Activated CD4-positive, alpha-beta memory T cell treated with anti-CD3 and anti-CD28 coated beads for 36 hours (primary cell): ENCODE measurements around the gene PM20D1. TPM values are rescaled to one million over a fixed set of nuclear protein-coding genes. Genes with fewer than 3 reads are reported as not detected.

Experiments
- CTCF ChIA-PET: fragments of 350-600 bp; sonication (Branson Sonifier 250); formaldehyde crosslinking; loops from one replicate; lab custom pipeline; 2021; ENCODE audit warnings: antibody characterized with exemption, inconsistent platforms; lab: Charles Lee
- POLR2A ChIA-PET: fragments of 350-600 bp; sonication (Branson Sonifier 250); formaldehyde crosslinking; loops from one replicate; lab custom pipeline; 2021; ENCODE audit warnings: antibody characterized with exemption; lab: Charles Lee
- DNase-seq: peaks from one replicate; pipeline ENCODE4 v3.0.0-alpha.2; 2020
- H3K27ac Mint-ChIP-seq: one replicate; pipeline ENCODE4 v1.8.0; 2021; ENCODE audit warnings: mixed read lengths
- H3K27me3 Mint-ChIP-seq: one replicate; pipeline ENCODE4 v1.8.0; 2021; ENCODE audit warnings: mixed read lengths
- H3K36me3 Mint-ChIP-seq: one replicate; pipeline ENCODE4 v1.8.0; 2021; ENCODE audit warnings: mixed read lengths
- H3K4me1 Mint-ChIP-seq: one replicate; pipeline ENCODE4 v1.8.0; 2021; ENCODE audit warnings: low read depth, mixed read lengths
- H3K4me3 Mint-ChIP-seq: one replicate; pipeline ENCODE4 v1.8.0; 2021; ENCODE audit warnings: mild to moderate bottlenecking, mixed read lengths
- H3K9me3 Mint-ChIP-seq: one replicate; pipeline ENCODE4 v1.8.0; 2021; ENCODE audit warnings: mixed read lengths
- intact Hi-C: fragments of 100-400 bp; cut with micrococcal nuclease; formaldehyde crosslinking; loops from one replicate; pipeline ENCODE4 v1.15.1; 2023
- total RNA-seq, 2 experiments: library from RNA; stranded (reverse); gene quantifications; one replicate each; pipeline ENCODE4 v1.2.3, GENCODE V29; 2021

The PM20D1 gene
- total RNA-seq, 2 experiments from 2014 or later, result 0.29 to 0.55 TPM

DNA sequence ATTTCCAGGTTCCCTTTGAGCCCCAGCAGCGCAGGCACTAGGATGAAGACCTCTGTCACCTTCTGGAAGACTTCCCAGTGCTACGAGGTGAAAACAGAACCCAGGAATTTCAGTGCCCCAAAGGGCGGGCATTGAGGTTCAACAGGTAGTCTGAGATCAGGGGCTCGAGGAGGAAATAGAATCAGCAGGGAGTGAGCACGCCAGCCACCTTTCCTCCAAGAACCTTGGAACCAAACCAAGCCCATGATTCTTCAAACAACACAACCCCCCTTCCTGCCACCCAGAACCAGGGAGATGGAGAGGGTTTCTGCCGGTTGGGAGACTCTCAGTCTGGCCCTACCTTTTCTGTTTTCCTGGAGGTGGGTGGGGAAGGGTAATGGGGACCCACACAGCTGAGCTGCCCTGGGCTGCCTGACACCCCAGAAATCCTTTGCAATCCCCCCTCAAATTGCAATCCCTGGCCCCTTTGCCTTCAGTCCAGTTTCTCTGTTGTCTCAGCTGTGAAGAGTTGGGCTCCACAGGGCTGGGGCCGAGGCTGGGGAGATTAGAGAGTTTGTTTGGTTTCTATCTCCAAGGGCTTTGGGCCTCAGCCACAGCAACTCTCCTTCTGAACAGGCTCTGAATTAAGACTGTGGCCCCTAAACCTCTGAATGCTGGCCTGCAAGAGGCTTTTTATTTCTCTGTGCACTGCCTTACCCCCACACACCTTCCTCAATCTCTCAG, 48.8 kb downstream of the PM20D1 start:
- Mint-ChIP-seq H3K9me3 (no peaks in the 10 kb centered on the region), H3K4me3 (no peak overlapping the region), H3K27me3 (no peaks in the 10 kb centered on the region), H3K27ac (no peak overlapping the region), H3K4me1 (peaks cover 21% of the 10 kb centered on the region), H3K36me3 (peaks cover 9% of the 10 kb centered on the region)
- intact Hi-C loops, result no loop called here
- ChIA-PET CTCF (interaction anchor here (0.5 to 0.9 kb wide), 2 partner anchors 10 to 142 kb away, joined by 3 read pairs; no protein-coding TSS in a partner anchor), POLR2A (no interaction called here)
- no peak for DNase-seq

DNA sequence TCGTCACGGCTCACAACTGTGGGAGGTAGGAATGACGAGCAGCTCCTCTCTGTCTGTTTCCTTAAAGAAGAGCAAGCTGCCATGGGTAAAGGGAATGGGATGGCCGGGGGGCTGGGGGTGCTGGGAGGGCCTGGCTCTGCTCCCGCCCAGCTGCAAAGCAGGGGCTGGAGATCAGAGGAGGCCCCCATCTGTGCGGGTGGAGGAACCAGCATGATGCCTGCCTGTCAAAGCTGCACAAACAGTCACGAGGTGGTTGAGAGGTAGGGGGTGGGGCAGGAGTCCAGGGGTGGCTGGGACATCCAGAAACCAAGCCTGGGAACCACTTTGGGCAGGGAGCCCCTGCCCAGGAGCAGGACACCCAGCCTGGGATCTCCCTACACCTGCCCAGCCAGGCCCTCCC, 49.5 kb downstream of the PM20D1 start:
- Mint-ChIP-seq H3K27me3 (no peaks in the 10 kb centered on the region), H3K27ac (no peak overlapping the region), H3K4me3 (no peak overlapping the region), H3K36me3 (peaks cover 9% of the 10 kb centered on the region), H3K9me3 (no peaks in the 10 kb centered on the region), H3K4me1 (peaks cover 14% of the 10 kb centered on the region)
- ChIA-PET CTCF (interaction anchor here (0.9 to 2.5 kb wide), 4 partner anchors 18 to 177 kb away, joined by 3 to 9 read pairs (median 4); no protein-coding TSS in a partner anchor), POLR2A (no interaction called here)
- DNase-seq, result no peak
- intact Hi-C loops, result no loop called here

DNA sequence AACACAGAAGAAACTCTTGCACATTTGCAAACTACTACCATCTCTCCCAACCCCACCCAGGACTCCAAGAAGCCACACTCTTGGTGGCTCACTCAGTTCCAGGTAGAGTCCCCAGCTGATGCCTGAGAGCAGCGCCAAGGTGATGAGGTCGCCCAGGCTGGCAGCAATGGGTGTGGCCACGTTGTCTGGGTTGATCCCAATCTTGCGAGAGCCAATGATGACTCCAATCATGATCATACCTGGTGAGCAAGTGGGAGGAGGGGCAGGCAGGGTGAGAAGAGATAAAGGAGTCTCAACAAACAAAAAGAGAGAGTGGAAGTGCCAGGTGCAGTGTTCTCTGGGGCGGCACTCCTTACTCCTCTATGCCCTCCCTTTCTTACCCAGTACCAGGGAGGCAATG, 51.4 kb downstream of the PM20D1 start:
- H3K4me3 Mint-ChIP-seq, result no peak overlapping the region
- no peak for DNase-seq
- H3K27ac Mint-ChIP-seq, result no peak overlapping the region
- H3K27me3 Mint-ChIP-seq, result no peaks in the 10 kb centered on the region
- ChIA-PET POLR2A (no interaction called here), CTCF (interaction anchor here (0.7 to 2.5 kb wide), 3 partner anchors 109 to 179 kb away, joined by 3 to 9 read pairs (median 3); no protein-coding TSS in a partner anchor)
- H3K9me3 Mint-ChIP-seq, result no peaks in the 10 kb centered on the region
- H3K4me1 Mint-ChIP-seq, result peaks cover 2% of the 10 kb centered on the region
- intact Hi-C loops, result no loop called here
- peaks cover 12% of the 10 kb centered on the region for H3K36me3 Mint-ChIP-seq

DNA sequence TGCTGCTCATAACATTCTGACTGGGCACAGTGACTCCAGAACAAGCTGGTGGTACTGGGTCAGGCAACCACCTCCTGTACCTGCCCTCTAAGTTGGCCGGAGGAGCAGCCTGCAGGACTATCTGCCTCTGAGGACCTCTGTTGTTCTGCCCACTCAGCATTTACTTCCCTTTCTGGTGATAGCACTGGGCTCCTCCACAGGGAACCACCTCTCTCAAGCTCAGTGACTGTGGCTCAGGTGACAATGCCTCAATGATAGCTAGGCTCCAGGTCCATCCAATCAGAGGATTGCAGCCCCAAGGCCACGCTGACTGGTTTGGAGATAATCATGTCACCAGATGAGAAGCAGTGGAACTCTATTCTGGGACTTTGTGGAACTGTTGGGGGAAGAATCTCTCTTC, 52.8 kb downstream of the PM20D1 start:
- no peaks in the 10 kb centered on the region for H3K27me3 Mint-ChIP-seq
- H3K4me1 Mint-ChIP-seq, result peaks cover 2% of the 10 kb centered on the region
- no peak for DNase-seq
- peaks cover 18% of the 10 kb centered on the region for H3K36me3 Mint-ChIP-seq
- H3K4me3 Mint-ChIP-seq, result no peak overlapping the region
- H3K27ac Mint-ChIP-seq, result no peak overlapping the region
- no peaks in the 10 kb centered on the region for H3K9me3 Mint-ChIP-seq
- CTCF ChIA-PET, result interaction anchor here (1.6 to 13.1 kb wide), 2 partner anchors 110 to 181 kb away, joined by 3 to 230 read pairs; no protein-coding TSS in a partner anchor
- intact Hi-C loops, result no loop called here
- POLR2A ChIA-PET, result no interaction called here

DNA sequence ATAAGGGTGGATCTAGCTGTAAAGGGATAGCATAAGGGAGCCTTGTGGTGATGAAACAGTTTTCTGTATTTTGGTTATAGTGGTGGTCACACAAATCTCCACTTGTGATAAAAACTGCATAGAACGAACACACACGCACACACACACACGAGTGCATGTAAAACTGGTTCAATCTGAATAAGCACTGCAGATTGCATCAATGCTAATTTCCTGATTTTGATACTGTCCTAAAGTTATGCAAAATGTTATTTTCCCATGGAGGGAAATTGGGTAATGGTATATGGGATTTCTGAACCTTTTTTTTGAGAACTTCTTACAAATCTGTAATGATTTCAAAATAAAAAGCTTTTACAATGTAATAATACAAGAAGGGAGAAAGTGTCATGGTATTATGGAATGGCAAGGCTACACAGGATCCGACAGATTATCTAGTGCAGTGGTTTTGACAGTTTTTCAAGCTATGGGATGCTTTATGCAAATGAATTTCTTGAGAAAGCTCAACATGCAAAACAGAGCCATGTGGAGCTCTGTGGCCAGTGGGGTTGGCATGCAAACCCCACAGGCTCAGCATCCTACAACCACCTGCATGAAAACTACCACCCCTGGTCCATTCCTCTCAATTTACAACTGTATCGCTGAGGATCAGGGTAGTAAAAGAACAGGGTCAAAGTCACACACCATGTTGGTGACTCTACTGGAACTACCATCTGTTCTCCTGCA, 55.8 kb downstream of the PM20D1 start:
- no peaks in the 10 kb centered on the region for H3K27me3 Mint-ChIP-seq
- ChIA-PET POLR2A (no interaction called here), CTCF (interaction anchor here (1.8 to 13.1 kb wide), 3 partner anchors 114 to 184 kb away, joined by 6 to 230 read pairs (median 34); no protein-coding TSS in a partner anchor)
- no peak overlapping the region for H3K27ac Mint-ChIP-seq
- H3K36me3 Mint-ChIP-seq, result peaks cover 24% of the 10 kb centered on the region
- no peaks in the 10 kb centered on the region for H3K9me3 Mint-ChIP-seq
- no peak overlapping the region for H3K4me3 Mint-ChIP-seq
- DNase-seq, result no peak
- intact Hi-C loops, result no loop called here
- H3K4me1 Mint-ChIP-seq, result peaks cover 2% of the 10 kb centered on the region

DNA sequence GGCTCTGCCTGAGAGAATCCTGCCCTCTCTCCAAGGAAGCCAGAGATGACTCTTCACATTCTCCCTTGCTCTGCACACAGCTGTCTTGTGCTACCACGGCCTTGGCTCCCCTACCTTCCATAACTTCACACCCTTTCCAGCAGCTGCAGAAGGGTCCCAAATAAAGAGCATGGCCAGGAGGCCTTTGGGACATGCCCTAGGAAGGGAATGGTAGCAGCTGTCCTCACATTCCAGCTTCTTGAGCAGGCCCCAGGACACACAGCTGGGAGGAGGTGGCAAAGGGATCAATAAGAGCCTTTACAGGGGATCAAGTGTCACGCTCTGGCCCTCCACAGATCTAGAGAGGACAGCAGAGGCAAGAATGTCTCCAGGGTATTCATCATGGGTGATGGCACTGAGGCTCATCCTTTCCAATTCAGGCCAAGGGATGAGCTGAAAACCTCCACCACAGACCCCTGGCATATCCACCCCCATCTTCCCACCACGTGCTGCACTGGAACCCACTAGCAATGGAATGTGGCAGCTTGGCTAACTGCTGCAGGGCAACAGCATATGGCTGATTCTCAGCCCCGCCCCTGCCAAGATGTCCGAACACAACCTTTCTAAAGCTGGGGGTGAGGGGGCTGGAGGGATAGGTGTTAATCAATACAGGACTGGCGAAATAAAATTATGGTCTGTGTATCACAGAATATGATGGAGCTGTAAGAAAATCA, 56.8 kb downstream of the PM20D1 start:
- no peak overlapping the region for H3K4me3 Mint-ChIP-seq
- H3K27me3 Mint-ChIP-seq, result no peaks in the 10 kb centered on the region
- CTCF ChIA-PET, result interaction anchor here (1.1 to 13.1 kb wide), 8 partner anchors 11 to 313 kb away, joined by 3 to 230 read pairs (median 11); no protein-coding TSS in a partner anchor
- no peak overlapping the region for H3K27ac Mint-ChIP-seq
- peaks cover 22% of the 10 kb centered on the region for H3K36me3 Mint-ChIP-seq
- no peaks in the 10 kb centered on the region for H3K9me3 Mint-ChIP-seq
- no peak for DNase-seq
- intact Hi-C loops, result no loop called here
- POLR2A ChIA-PET, result no interaction called here
- H3K4me1 Mint-ChIP-seq, result peaks cover 2% of the 10 kb centered on the region

DNA sequence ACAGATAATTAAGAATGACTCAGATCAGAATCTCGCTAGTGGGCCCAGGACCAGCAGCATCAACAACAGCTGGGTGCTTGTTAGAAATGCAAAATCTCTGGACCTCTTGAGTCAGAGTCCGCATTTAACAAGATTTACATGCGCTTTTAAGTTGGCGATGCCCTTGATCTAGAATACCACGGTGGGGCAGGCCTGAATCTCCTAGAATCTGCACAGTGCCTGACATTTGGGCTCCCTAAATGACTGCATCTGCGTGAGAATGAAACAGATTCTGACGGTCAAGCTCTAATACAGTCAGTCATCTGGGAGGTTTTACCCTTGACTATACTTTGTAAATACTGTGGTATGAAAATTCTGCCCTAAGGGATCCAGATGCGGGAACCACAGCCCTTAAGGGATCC, 57.5 kb downstream of the PM20D1 start:
- intact Hi-C loops, result no loop called here
- DNase-seq, result no peak
- H3K9me3 Mint-ChIP-seq, result no peaks in the 10 kb centered on the region
- H3K27me3 Mint-ChIP-seq, result no peaks in the 10 kb centered on the region
- H3K4me3 Mint-ChIP-seq, result no peak overlapping the region
- peaks cover 22% of the 10 kb centered on the region for H3K36me3 Mint-ChIP-seq
- H3K27ac Mint-ChIP-seq, result no peak overlapping the region
- POLR2A ChIA-PET, result interaction anchor here (1.7 kb wide), 1 partner anchor 185 kb away, joined by 9 read pairs; no protein-coding TSS in a partner anchor
- CTCF ChIA-PET, result interaction anchor here (0.7 to 13.1 kb wide), 25 partner anchors 10 to 313 kb away, joined by 3 to 230 read pairs (median 4); partner anchors contain the start of gene PM20D1
- H3K4me1 Mint-ChIP-seq, result peaks cover 2% of the 10 kb centered on the region

DNA sequence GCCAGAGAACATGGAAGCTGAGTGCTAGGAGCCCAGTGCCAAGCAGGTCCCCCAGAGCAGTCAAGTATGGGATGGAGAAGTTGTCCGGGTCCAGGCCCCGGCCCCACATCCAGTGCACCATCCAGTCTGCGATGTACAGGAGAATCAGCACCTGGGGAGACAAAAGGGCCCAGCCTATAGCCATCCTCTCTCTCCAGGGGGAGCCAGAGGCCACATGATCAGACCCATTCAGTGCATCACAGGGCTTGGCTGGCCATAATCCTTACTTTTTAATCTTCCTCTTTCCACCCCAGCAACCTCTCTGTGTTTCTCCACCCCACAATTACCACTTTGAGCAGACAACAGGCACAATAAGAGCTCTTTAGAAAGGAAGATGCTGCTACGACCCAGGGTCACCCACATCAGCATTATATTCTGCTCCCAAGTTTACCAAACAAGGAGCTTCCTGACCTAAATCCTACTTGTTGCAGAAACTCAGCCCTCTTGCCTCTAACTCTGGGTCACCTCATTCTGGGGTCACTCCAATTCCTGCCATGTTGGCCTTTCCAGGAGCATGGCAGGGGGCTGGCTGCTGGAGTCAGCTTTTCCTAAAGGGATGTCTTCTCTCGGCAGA, 58.3 kb downstream of the PM20D1 start:
- peaks cover 2% of the 10 kb centered on the region for H3K4me1 Mint-ChIP-seq
- H3K27ac Mint-ChIP-seq, result no peak overlapping the region
- intact Hi-C loops, result loop anchor here (1.0 kb wide), 3 partner anchors 117 to 315 kb away; no protein-coding TSS in a partner anchor
- ChIA-PET POLR2A (interaction anchor here (1.7 kb wide), 1 partner anchor 185 kb away, joined by 9 read pairs; no protein-coding TSS in a partner anchor), CTCF (interaction anchor here (0.6 to 13.1 kb wide), 29 partner anchors 9 to 314 kb away, joined by 3 to 230 read pairs (median 4); partner anchors contain the start of gene PM20D1)
- DNase-seq, result peak; percentile 73
- no peaks in the 10 kb centered on the region for H3K9me3 Mint-ChIP-seq
- H3K4me3 Mint-ChIP-seq, result no peak overlapping the region
- H3K27me3 Mint-ChIP-seq, result no peaks in the 10 kb centered on the region
- H3K36me3 Mint-ChIP-seq, result peaks cover 21% of the 10 kb centered on the region

DNA sequence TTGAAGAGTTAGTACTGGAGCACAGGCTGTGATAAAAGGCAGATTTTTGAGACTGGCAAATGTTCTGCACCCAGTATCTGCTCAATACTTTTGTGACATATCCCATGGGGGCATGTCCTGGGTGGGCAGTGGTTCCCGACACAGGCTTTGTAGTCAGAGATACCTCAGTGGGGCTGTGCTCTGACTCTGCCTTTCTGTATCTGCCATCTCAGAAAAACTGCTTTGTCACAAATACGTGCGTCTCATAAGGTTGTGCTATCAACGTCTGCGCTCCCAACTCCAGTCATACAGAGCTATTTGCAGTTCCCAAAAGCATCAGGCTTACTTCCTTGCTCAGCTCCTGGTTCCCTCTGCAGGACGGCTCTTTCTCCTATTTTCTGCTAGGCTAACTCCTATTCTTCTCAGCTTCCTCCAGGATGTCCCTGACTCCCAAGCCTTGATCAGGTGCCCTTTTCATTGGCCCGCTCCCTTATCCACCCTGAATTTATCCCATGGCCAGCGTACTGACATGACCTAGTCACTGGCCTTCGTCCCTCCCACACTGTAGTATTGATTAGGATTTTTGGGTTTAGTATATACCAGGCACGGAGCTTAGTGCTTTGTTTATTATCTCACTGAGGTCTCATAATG, 62.5 kb downstream of the PM20D1 start:
- intact Hi-C loops, result no loop called here
- H3K27me3 Mint-ChIP-seq, result no peaks in the 10 kb centered on the region
- ChIA-PET POLR2A (no interaction called here), CTCF (interaction anchor here (1.0 to 13.1 kb wide), 3 partner anchors 120 to 191 kb away, joined by 4 to 230 read pairs (median 5); no protein-coding TSS in a partner anchor)
- DNase-seq, result no peak
- H3K36me3 Mint-ChIP-seq, result peaks cover 9% of the 10 kb centered on the region
- no peak overlapping the region for H3K27ac Mint-ChIP-seq
- H3K4me3 Mint-ChIP-seq, result no peak overlapping the region
- H3K9me3 Mint-ChIP-seq, result no peaks in the 10 kb centered on the region
- peaks cover 7% of the 10 kb centered on the region for H3K4me1 Mint-ChIP-seq

DNA sequence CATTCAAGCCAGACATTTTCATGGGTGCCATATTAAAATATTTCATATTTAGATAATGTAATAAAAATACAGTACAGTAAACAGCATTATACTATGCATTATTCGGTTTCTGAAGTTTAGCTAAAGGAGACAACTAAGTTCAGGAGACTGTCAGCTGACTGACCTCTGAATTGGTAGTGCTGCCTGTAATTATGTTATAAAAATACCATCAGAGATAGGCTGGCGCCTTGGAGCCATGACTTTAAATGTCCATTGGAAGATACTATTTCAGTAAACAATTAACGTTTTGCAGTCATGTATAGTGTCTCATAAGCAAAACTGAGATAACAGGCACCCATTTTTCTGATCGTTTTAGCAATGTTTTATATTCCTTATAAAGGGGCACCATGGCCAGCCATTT, 63.3 kb downstream of the PM20D1 start:
- H3K27ac Mint-ChIP-seq, result no peak overlapping the region
- no peaks in the 10 kb centered on the region for H3K9me3 Mint-ChIP-seq
- CTCF ChIA-PET, result interaction anchor here (1.2 to 13.1 kb wide), 3 partner anchors 75 to 192 kb away, joined by 5 to 230 read pairs (median 5); no protein-coding TSS in a partner anchor
- intact Hi-C loops, result no loop called here
- H3K27me3 Mint-ChIP-seq, result no peaks in the 10 kb centered on the region
- H3K4me1 Mint-ChIP-seq, result peaks cover 7% of the 10 kb centered on the region
- H3K4me3 Mint-ChIP-seq, result no peak overlapping the region
- POLR2A ChIA-PET, result no interaction called here
- no peak for DNase-seq
- H3K36me3 Mint-ChIP-seq, result peaks cover 8% of the 10 kb centered on the region

DNA sequence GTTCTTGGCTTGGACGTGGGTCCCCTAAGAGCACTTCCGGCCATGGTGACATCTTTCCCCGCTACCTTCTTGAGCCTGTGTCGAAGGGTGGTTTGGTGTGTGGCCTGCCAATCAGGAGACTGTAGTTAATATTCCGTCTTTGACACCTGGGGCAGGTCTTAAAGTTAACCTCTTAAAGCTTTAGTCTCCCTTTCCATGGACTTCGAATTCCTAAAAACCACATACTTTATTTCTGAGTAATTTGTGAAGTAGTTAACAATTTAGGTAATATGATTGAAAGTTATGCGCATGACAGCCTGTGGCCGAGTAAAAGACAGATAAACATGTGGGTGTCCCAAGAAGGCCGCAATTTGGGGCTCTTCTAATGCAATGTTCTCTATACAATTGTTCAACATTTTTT, 64.5 kb downstream of the PM20D1 start:
- intact Hi-C loops, result no loop called here
- H3K27ac Mint-ChIP-seq, result no peak overlapping the region
- ChIA-PET CTCF (interaction anchor here (1.6 to 13.1 kb wide), 2 partner anchors 74 to 193 kb away, joined by 5 to 230 read pairs; no protein-coding TSS in a partner anchor), POLR2A (no interaction called here)
- DNase-seq, result no peak
- H3K4me1 Mint-ChIP-seq, result peaks cover 9% of the 10 kb centered on the region
- H3K36me3 Mint-ChIP-seq, result peaks cover 2% of the 10 kb centered on the region
- no peaks in the 10 kb centered on the region for H3K27me3 Mint-ChIP-seq
- H3K4me3 Mint-ChIP-seq, result no peak overlapping the region
- H3K9me3 Mint-ChIP-seq, result no peaks in the 10 kb centered on the region
